PC-3 (cell line): ENCODE results near the gene GSN. TPM values are rescaled to one million over a fixed set of nuclear protein-coding genes. Genes with fewer than 3 reads are reported as not detected.

Experiments used
- ATAC-seq: fragments of 200-7000 bp; cut with Tn5 transposase; 2 replicates; pipeline ENCODE4 v1.9.1; 2020; ENCODE audit warnings: mild to moderate bottlenecking, moderate library complexity
- BruUV-seq: library from RNA; stranded (reverse); fragments of 400-500 nt; replicated peaks from 2 replicates; lab custom pipeline; 2021; lab: Mats Ljungman, UMichigan
- CTCF ChIA-PET: fragments of 300-600 bp; sonication (Branson Sonifier 250); formaldehyde crosslinking; loops from one replicate; lab custom pipeline; 2022; ENCODE audit warnings: antibody characterized with exemption; lab: Charles Lee
- POLR2A ChIA-PET: fragments of 300-600 bp; sonication (Branson Sonifier 250); formaldehyde crosslinking; loops from one replicate; lab custom pipeline; 2022; ENCODE audit warnings: antibody characterized with exemption; ENCODE audit not compliant: unreplicated experiment; lab: Charles Lee
- DNase-seq: peaks from one replicate; pipeline ENCODE4 v3.0.0-alpha.2; 2015
- H2AFZ ChIP-seq: fragments of 300-600 bp; sonication (generic); 2 replicates; pipeline ENCODE4 v1.6.0; 2016; ENCODE audit warnings: antibody characterized with exemption, low read length
- H3F3A ChIP-seq: fragments of 300-600 bp; sonication (generic); one replicate; pipeline ENCODE4 v1.6.0; 2017; ENCODE audit warnings: antibody characterized with exemption, low read length, control low read depth, mild to moderate bottlenecking; ENCODE audit not compliant: unreplicated experiment
- H3K27ac ChIP-seq: fragments of 300-600 bp; sonication (generic); 2 replicates; pipeline ENCODE4 v1.5.1; 2016; ENCODE audit warnings: mild to moderate bottlenecking, low read length
- H3K27me3 ChIP-seq: fragments of 300-600 bp; sonication (generic); 2 replicates; pipeline ENCODE4 v1.6.1; 2016; ENCODE audit warnings: low read length, mixed read lengths
- H3K36me3 ChIP-seq: fragments of 300-600 bp; sonication (generic); 2 replicates; pipeline ENCODE4 v1.6.1; 2016; ENCODE audit warnings: low read depth, mixed run types, low read length, mixed read lengths
- H3K4me1 ChIP-seq: fragments of 300-600 bp; sonication (generic); 2 replicates; pipeline ENCODE4 v1.5.1; 2016; ENCODE audit warnings: low read length; ENCODE audit not compliant: insufficient read depth
- H3K4me2 ChIP-seq: fragments of 300-600 bp; sonication (generic); 2 replicates; pipeline ENCODE4 v1.6.0; 2016; ENCODE audit warnings: low read length
- H3K4me3 ChIP-seq: fragments of 300-600 bp; sonication (generic); 2 replicates; pipeline ENCODE4 v1.5.1; 2016; ENCODE audit warnings: mild to moderate bottlenecking, low read length, mixed read lengths
- H3K79me2 ChIP-seq: fragments of 300-600 bp; sonication (generic); 2 replicates; pipeline ENCODE4 v1.6.1; 2017; ENCODE audit warnings: low read length, mixed read lengths
- H3K9ac ChIP-seq: fragments of 300-600 bp; sonication (generic); 2 replicates; pipeline ENCODE4 v1.6.0; 2016; ENCODE audit warnings: mild to moderate bottlenecking, low read length
- H3K9me2 ChIP-seq: fragments of 300-600 bp; sonication (generic); replicated peaks from 2 replicates; pipeline ENCODE4 v1.6.1; 2016; ENCODE audit warnings: mixed run types, low read length, mixed read lengths
- H3K9me3 ChIP-seq: fragments of 300-600 bp; sonication (generic); 2 replicates; pipeline ENCODE4 v1.6.1; 2016; ENCODE audit warnings: low read length, mixed read lengths
- H4K20me1 ChIP-seq: fragments of 300-600 bp; sonication (generic); 2 replicates; pipeline ENCODE4 v1.6.1; 2016; ENCODE audit warnings: low read length, mixed read lengths
- CTCF ChIP-seq: fragments of 300-600 bp; sonication (generic); conservative IDR thresholded peaks from 2 replicates; pipeline ENCODE4 v1.5.1; 2017; ENCODE audit warnings: antibody characterized with exemption, low read depth, mild to moderate bottlenecking, low read length
- EZH2 ChIP-seq: fragments of 300-600 bp; sonication (generic); IDR thresholded peaks from one replicate; pipeline ENCODE4 v1.6.1; 2017; ENCODE audit warnings: antibody characterized with exemption, mild to moderate bottlenecking, low read length; ENCODE audit not compliant: unreplicated experiment
- EZH2phosphoT487 ChIP-seq: fragments of 300-600 bp; sonication (generic); IDR thresholded peaks from 2 replicates; pipeline ENCODE4 v1.6.1; 2018; ENCODE audit warnings: mild to moderate bottlenecking, antibody characterized with exemption, low read length, borderline replicate concordance
- intact Hi-C: fragments of 100-400 bp; cut with micrococcal nuclease; formaldehyde crosslinking; loops from 2 replicates; pipeline ENCODE4 v1.9.0; 2023
- total RNA-seq: library from RNA; depleted of rRNA; stranded (reverse); fragments of >200 nt; gene quantifications from 2 replicates; pipeline ENCODE4 v1.2.3, GENCODE V29; 2014

GSN gene
- total RNA-seq, 1 experiment from 2014 or later = 36.5 TPM

- no peak overlapping the region for H3K9ac ChIP-seq
- no peaks in the 10 kb centered on the region for H3K79me2 ChIP-seq
- no peak overlapping the region for H3K27ac ChIP-seq
- no TSS peak for BruUV-seq
- TF ChIP-seq EZH2 (no peak), CTCF (no peak), EZH2phosphoT487 (no peak)
- no peaks in the 10 kb centered on the region for H3F3A ChIP-seq
- H4K20me1 ChIP-seq = no peaks in the 10 kb centered on the region
- peaks cover 5% of the 10 kb centered on the region for H3K4me1 ChIP-seq
- no peaks in the 10 kb centered on the region for H3K36me3 ChIP-seq
- no peak overlapping the region for H2AFZ ChIP-seq
- H3K4me3 ChIP-seq = no peak overlapping the region
- ATAC-seq (no peak), DNase-seq (no peak)
- POLR2A ChIA-PET = no interaction called here
- intact Hi-C loops = no loop called here
- CTCF ChIA-PET = no interaction called here
- H3K9me3 ChIP-seq = no peaks in the 10 kb centered on the region
- no peak overlapping the region for H3K4me2 ChIP-seq
- H3K9me2 ChIP-seq = no peaks in the 10 kb centered on the region
- H3K27me3 ChIP-seq = no peaks in the 10 kb centered on the region
These were observed 27.1 kb downstream of the GSN start for GRCh38 chr9:121294866-121295661.

GRCh38 chr9:121295662-121296191 is 27.8 kb downstream of the GSN start:
- CTCF ChIA-PET = no interaction called here
- no peaks in the 10 kb centered on the region for H3K79me2 ChIP-seq

More at GRCh38 chr9:121295662-121296191, 27.8 kb downstream of the GSN start:
- POLR2A ChIA-PET = no interaction called here
- ATAC-seq = no peak
- H3K4me3 ChIP-seq = no peak overlapping the region
- intact Hi-C loops = no loop called here
- no peaks in the 10 kb centered on the region for H4K20me1 ChIP-seq
- H3K9me2 ChIP-seq = no peaks in the 10 kb centered on the region
- no peaks in the 10 kb centered on the region for H3K36me3 ChIP-seq
- no peak overlapping the region for H3K9ac ChIP-seq
- H3K4me1 ChIP-seq = peaks cover 8% of the 10 kb centered on the region
- no peaks in the 10 kb centered on the region for H3F3A ChIP-seq
- H3K27me3 ChIP-seq = no peaks in the 10 kb centered on the region
- no peak overlapping the region for H3K27ac ChIP-seq
- H3K9me3 ChIP-seq = no peaks in the 10 kb centered on the region
- H3K4me2 ChIP-seq = no peak overlapping the region
- BruUV-seq = no TSS peak
- H2AFZ ChIP-seq = no peak overlapping the region
- TF ChIP-seq EZH2 (no peak), CTCF (no peak), EZH2phosphoT487 (no peak)
- no peak for DNase-seq
